Brain microvascular endothelial cell (primary cell): Measurements from ENCODE around the gene IGF1R.

Experiments
- DNase-seq: peaks from one replicate; pipeline ENCODE4 v3.0.0-alpha.2; 2020
- H3K27ac ChIP-seq: fragments of 250-450 bp; sonication (Bioruptor Pico); 2 replicates; pipeline ENCODE4 v1.5.1; 2020; ENCODE audit warnings: mild to moderate bottlenecking, moderate library complexity
- H3K27me3 ChIP-seq: fragments of 250-450 bp; sonication (Bioruptor Pico); replicated peaks from 2 replicates; pipeline ENCODE4 v1.5.1; 2020; ENCODE audit warnings: mild to moderate bottlenecking
- H3K36me3 ChIP-seq: fragments of 250-450 bp; sonication (Bioruptor Pico); replicated peaks from 2 replicates; pipeline ENCODE4 v1.5.1; 2020; ENCODE audit warnings: mild to moderate bottlenecking
- H3K4me3 ChIP-seq: 2 replicates; pipeline ENCODE4 v1.5.1; 2011; ENCODE audit warnings: low read depth, mild to moderate bottlenecking, control low read depth, low read length, moderate library complexity
- CTCF ChIP-seq: IDR thresholded peaks from 2 replicates; pipeline ENCODE4 v1.5.1; 2011; ENCODE audit warnings: low read depth, mild to moderate bottlenecking, moderate library complexity, low read length, control low read depth, inconsistent platforms; ENCODE audit errors: missing control alignments
- in situ Hi-C: cut with HindIII; loops from 2 replicates; pipeline ENCODE4 v1.10.0; 2017; ENCODE audit warnings: low sequenced_read_pairs, low pct_ligation_motif_present

The IGF1R gene

DNA sequence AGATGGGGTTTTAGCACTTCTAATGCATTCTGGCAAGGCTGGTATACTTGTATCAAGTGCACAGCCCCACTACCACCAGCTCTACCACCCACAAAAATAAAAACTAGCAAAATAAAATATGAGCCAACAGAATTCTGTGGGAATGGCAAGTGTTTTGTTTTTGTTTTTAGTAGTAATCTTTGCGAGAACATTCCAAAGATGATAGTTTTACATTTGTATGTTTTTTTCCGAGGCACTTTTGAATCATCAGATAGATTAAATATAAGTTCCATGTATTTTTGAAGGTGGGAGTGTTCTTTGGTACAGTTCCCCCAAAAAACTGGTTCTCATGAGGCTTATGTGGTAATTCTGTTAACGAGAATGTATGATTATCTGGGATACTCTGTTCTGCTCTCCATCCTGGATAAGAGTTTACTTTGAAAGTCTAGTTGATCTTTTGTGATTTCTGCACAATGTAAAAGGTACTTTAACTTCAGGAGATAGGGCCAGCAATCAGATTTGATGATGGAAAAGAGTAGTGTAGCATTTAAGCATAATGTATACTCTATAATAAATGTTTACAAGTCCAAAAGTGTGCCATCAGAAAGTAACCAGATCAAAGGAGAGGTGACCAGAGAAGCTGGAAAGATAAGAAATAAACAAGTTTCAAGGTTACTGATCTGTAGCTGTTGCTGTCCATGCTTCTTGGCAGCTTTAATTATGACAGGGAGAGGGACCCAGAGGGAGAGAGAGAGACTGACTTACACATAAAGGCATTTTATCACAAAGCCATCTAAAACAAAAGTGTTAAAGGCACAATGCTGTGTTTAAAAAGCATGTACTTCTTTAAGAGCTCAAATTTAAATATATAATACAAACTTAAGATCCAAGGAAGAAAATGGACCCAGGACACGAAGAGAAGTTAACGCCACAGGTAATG is 228.4 kb downstream of the IGF1R start:
- in situ Hi-C loops, result no loop called here
- Histone ChIP-seq H3K4me3 (no peak overlapping the region), H3K36me3 (no peaks in the 10 kb centered on the region), H3K27me3 (no peaks in the 10 kb centered on the region), H3K27ac (peak overlapping the region; percentile 28)
- no peak for TF ChIP-seq CTCF
- DNase-seq, result no peak

DNA sequence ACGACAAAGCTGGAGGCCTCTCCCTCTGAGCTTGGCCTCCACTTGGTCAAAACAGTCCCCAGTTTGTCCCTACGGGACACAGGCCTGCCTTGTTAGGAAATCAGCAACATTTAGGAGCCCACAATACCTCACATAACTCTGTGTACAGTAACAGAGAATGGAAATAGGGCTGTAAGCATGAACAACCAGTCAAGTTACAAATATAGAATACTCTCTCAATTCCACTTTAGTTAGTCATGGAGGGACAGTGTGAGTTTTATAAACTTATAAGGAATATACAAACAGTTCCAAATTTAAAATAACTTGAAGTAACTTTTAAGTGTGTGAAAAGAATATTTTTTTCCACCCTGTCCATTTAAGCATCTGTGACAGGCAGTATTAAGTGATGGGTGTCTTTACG is 229.8 kb downstream of the IGF1R start:
- in situ Hi-C loops, result no loop called here
- H3K27me3 ChIP-seq, result no peaks in the 10 kb centered on the region
- TF ChIP-seq CTCF, result no peak
- H3K27ac ChIP-seq, result peak overlapping the region; percentile 34
- H3K36me3 ChIP-seq, result no peaks in the 10 kb centered on the region
- H3K4me3 ChIP-seq, result no peak overlapping the region
- no peak for DNase-seq

- Histone ChIP-seq H3K4me3 (no peak overlapping the region), H3K27me3 (no peaks in the 10 kb centered on the region), H3K27ac (peak overlapping the region; percentile 35), H3K36me3 (no peaks in the 10 kb centered on the region)
- in situ Hi-C loops, result no loop called here
- no peak for TF ChIP-seq CTCF
- DNase-seq, result no peak
Measured at GRCh38 chr15:98878862-98879261, 230.5 kb downstream of the IGF1R start.

- Histone ChIP-seq H3K27me3 (no peaks in the 10 kb centered on the region), H3K4me3 (no peak overlapping the region), H3K36me3 (no peaks in the 10 kb centered on the region), H3K27ac (no peak overlapping the region)
- DNase-seq, result no peak
- TF ChIP-seq CTCF, result peak; percentile 45
- in situ Hi-C loops, result no loop called here
Measured at GRCh38 chr15:98881526-98882520, 233.5 kb downstream of the IGF1R start.

DNA sequence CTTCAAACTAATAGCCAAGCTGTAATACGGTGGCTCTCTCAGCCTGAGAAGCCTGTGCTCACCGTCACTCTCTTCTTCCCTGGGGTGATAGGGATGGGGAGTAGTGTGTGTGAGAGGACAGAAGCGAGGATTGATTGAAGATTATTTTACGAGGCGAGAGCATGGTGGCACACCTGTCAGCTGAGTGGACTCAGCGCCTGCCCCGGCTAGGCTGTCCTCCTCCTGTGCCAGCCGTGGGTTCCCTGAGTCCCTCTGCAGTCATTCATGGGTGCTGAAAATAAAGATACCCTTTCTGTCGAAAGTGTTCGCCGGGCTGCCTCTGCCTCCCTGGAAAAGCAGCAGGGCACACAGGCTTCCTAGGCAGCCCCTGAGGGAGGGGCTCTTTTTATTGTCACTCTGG is 235.1 kb downstream of the IGF1R start:
- in situ Hi-C loops, result no loop called here
- Histone ChIP-seq H3K27ac (no peak overlapping the region), H3K36me3 (no peaks in the 10 kb centered on the region), H3K27me3 (no peaks in the 10 kb centered on the region), H3K4me3 (no peak overlapping the region)
- DNase-seq, result no peak
- no peak for TF ChIP-seq CTCF
